Measurements from ENCODE around the gene NHEJ1. TPM values are rescaled to one million over a fixed set of nuclear protein-coding genes. Genes with fewer than 3 reads are reported as not detected.
A peak's percentile ranks its signal among the peaks of the same experiment; 100 is the strongest.

Gene NHEJ1
- total and polyA plus RNA-seq, 2 of the 13 experiments (the other 11 are each of a cell fraction or from before 2014, with no cell fraction given), result 30.0 to 30.7 TPM

- TF ChIP-seq ETS1 (CRISPR knock-in tag; IDR thresholded peaks at IDR 0.05) (0 out of 2 replicates have a peak, but pooled peaks have one; percentile 17), BRCA1 (CRISPR knock-in tag; IDR thresholded peaks at IDR 0.05) (no peak), HNRNPH1 (optimal IDR thresholded peaks at IDR 0.05; ENCODE audit: low read depth, low read length) (no peak), ZNF33B (CRISPR knock-in tag; IDR thresholded peaks at IDR 0.05) (no peak), EED (CRISPR knock-in tag; IDR thresholded peaks at IDR 0.05) (0 out of 2 replicates have a peak, but pooled peaks have one; percentile 9), ZFP36L1 (CRISPR knock-in tag; IDR thresholded peaks at IDR 0.05) (no peak), NKX3-1 (CRISPR knock-in tag; IDR thresholded peaks at IDR 0.05) (no peak), KDM2A (CRISPR knock-in tag; IDR thresholded peaks at IDR 0.05; ENCODE audit: borderline replicate concordance, low read depth) (peak; percentile 63; the same call in 1 of the 2 replicates), ELF3 (CRISPR knock-in tag; IDR thresholded peaks at IDR 0.05) (no peak), TEAD2 (CRISPR knock-in tag; IDR thresholded peaks at IDR 0.05) (no peak), ZSCAN31 (CRISPR knock-in tag; IDR thresholded peaks at IDR 0.05; ENCODE audit: low read depth) (peak; percentile 86), RCOR2 (CRISPR knock-in tag; IDR thresholded peaks at IDR 0.05) (0 out of 2 replicates have a peak, but pooled peaks have one; percentile 56), ATF2 (CRISPR knock-in tag; IDR thresholded peaks at IDR 0.05) (peak; percentile 66; the same call in 1 of the 2 replicates), TEAD3 (CRISPR knock-in tag; optimal IDR thresholded peaks at IDR 0.05; ENCODE audit: borderline replicate concordance) (peak; percentile 95), REPIN1 (CRISPR knock-in tag; IDR thresholded peaks at IDR 0.05; ENCODE audit: borderline replicate concordance, low read depth) (peak; percentile 87; the same call in 1 of the 2 replicates), ZNF737 (CRISPR knock-in tag; IDR thresholded peaks at IDR 0.05; ENCODE audit: borderline replicate concordance) (0 out of 2 replicates have a peak, but pooled peaks have one; percentile 79), SP5 (CRISPR knock-in tag; IDR thresholded peaks at IDR 0.05; ENCODE audit: borderline replicate concordance, low read depth) (peak; percentile 93), HINFP (CRISPR knock-in tag; IDR thresholded peaks at IDR 0.05; ENCODE audit: low read depth) (peak; percentile 84), ZNF18 (CRISPR knock-in tag; IDR thresholded peaks at IDR 0.05; ENCODE audit: insufficient replicate concordance) (no peak), ZNF784 (CRISPR knock-in tag; IDR thresholded peaks at IDR 0.05; ENCODE audit: borderline replicate concordance) (0 out of 2 replicates have a peak, but pooled peaks have one; percentile 45), HMGA1 (CRISPR knock-in tag; conservative IDR thresholded peaks at IDR 0.05) (no peak), PRPF4 (IDR thresholded peaks at IDR 0.05; ENCODE audit: low read depth, low read length, poor library complexity, severe bottlenecking) (no peak), YY1 (IDR thresholded peaks at IDR 0.05; ENCODE audit: insufficient read depth, insufficient replicate concordance, low read depth, low read length) (peak; percentile 52)
Observed at GRCh38 chr2:219058541-219059374, 101.9 kb downstream of the NHEJ1 start (continued).

Measured in HepG2 (cell line).